ENCODE measurements around the gene HPN. TPM values are rescaled to one million over a fixed set of nuclear protein-coding genes. Genes with fewer than 3 reads are reported as not detected.

The HPN gene
- polyA plus RNA-seq, 3 donors: 0.05 TPM; not detected in 2

DNA sequence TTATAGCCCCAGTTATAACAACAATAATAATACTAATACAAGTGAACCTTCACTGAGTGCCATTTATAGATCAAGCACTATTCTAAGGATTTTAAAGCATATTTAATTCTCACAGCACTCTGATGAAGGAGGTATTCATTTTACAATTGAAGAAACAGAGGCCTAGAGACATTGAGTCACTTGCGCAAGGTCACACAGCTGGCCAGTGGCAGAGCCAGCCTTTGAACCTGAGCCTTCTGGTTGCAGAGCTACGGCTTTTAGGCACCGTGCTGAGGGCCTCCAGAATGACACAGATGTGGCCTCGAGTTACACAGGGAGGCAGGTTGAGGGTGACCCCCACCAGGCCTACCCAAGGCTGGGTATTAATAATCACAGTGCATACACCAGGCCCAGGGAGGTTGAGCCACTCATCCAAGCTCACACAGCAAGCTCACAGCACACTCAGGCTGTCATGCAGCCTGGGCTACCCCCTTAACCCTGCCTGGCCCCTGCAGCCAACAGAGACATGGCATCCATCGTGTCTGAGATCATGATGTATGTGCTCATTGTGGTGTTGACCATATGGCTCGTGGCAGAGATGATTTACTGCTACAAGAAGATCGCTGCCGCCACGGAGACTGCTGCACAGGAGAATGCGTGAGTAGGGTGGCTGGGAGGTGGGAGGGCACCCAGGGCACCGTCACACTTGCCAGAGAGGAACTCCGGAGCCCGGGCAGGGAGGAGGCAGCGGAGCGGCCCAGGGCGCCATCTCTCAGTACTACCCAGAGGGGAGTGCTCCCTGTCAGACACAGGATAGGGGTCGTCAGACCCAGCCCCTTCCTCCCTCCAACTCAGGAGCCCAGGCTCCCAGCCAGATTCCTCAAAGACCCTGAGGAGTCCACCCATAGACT is 2.7 kb upstream of the HPN start:
- Histone ChIP-seq H3K4me3 (replicated peaks in 1 of 3; ENCODE audit: low read depth in 2 of 3, low read length in 3 of 3) (peak overlapping the region in 1 of 3 experiments; percentile 75), H3K27me3 (ENCODE audit: control insufficient read depth in 2 of 2, insufficient read depth in 2 of 2, low read length in 2 of 2) (peaks cover 4 to 31% of the 10 kb centered on the region in 2 donors), H3K4me1 (ENCODE audit: control insufficient read depth in 1 of 2, insufficient read depth in 2 of 2, low read length in 2 of 2) (peaks cover 36 to 40% of the 10 kb centered on the region in 2 donors), H3K9me3 (replicated peaks in 1 of 2; ENCODE audit: control insufficient read depth in 1 of 2, insufficient read depth in 1 of 2, low read length in 2 of 2) (no peaks in the 10 kb centered on the region), H4K20me1 (ENCODE audit: insufficient read depth, low read length) (no peaks in the 10 kb centered on the region), H3K4me2 (replicated peaks; ENCODE audit: extremely low read depth, low read length, poor library complexity, severe bottlenecking) (peak overlapping the region; percentile 87), H3K27ac (ENCODE audit: low read depth in 1 of 2, low read length in 2 of 2) (no peak overlapping the region), H3K9ac (ENCODE audit: insufficient read depth, low read length, poor library complexity, severe bottlenecking) (no peak overlapping the region), H2AFZ (ENCODE audit: insufficient read depth, low read depth, low read length, poor library complexity, severe bottlenecking) (peak overlapping the region; percentile 70), H3K79me2 (ENCODE audit: insufficient read depth, low read length) (no peaks in the 10 kb centered on the region), H3K36me3 (replicated peaks in 1 of 2; ENCODE audit: control insufficient read depth in 1 of 2, insufficient read depth in 2 of 2, low read length in 2 of 2) (no peaks in the 10 kb centered on the region)
- peaks cover 0 to 2% (median 0%) of the 10 kb centered on the region in 7 donors for H3K9me3 Mint-ChIP-seq
- H3K36me3 Mint-ChIP-seq: peaks cover 0 to 7% of the 10 kb centered on the region in 2 donors
- H3K4me3 Mint-ChIP-seq: peak overlapping the region; percentile 52 to 76
- TF ChIP-seq, protein P1, sequence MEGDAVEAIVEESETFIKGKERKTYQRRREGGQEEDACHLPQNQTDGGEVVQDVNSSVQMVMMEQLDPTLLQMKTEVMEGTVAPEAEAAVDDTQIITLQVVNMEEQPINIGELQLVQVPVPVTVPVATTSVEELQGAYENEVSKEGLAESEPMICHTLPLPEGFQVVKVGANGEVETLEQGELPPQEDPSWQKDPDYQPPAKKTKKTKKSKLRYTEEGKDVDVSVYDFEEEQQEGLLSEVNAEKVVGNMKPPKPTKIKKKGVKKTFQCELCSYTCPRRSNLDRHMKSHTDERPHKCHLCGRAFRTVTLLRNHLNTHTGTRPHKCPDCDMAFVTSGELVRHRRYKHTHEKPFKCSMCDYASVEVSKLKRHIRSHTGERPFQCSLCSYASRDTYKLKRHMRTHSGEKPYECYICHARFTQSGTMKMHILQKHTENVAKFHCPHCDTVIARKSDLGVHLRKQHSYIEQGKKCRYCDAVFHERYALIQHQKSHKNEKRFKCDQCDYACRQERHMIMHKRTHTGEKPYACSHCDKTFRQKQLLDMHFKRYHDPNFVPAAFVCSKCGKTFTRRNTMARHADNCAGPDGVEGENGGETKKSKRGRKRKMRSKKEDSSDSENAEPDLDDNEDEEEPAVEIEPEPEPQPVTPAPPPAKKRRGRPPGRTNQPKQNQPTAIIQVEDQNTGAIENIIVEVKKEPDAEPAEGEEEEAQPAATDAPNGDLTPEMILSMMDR (IDR thresholded peaks at IDR 0.05): no peak
- peaks cover 25 to 50% (median 36%) of the 10 kb centered on the region in 3 donors for H3K27me3 Mint-ChIP-seq (ENCODE audit: low read depth in 3 of 3)
- H3K27ac Mint-ChIP-seq: no peak overlapping the region
- peaks cover 31% of the 10 kb centered on the region for H3K4me1 Mint-ChIP-seq
- DNase-seq: peak; percentile 35 to 47 (median 36)
- intact Hi-C loops (cut with micrococcal nuclease): no loop called here
- 18% methylated on average over 14 of the region's 17 CpGs for WGBS (ENCODE audit: insufficient coverage)

DNA sequence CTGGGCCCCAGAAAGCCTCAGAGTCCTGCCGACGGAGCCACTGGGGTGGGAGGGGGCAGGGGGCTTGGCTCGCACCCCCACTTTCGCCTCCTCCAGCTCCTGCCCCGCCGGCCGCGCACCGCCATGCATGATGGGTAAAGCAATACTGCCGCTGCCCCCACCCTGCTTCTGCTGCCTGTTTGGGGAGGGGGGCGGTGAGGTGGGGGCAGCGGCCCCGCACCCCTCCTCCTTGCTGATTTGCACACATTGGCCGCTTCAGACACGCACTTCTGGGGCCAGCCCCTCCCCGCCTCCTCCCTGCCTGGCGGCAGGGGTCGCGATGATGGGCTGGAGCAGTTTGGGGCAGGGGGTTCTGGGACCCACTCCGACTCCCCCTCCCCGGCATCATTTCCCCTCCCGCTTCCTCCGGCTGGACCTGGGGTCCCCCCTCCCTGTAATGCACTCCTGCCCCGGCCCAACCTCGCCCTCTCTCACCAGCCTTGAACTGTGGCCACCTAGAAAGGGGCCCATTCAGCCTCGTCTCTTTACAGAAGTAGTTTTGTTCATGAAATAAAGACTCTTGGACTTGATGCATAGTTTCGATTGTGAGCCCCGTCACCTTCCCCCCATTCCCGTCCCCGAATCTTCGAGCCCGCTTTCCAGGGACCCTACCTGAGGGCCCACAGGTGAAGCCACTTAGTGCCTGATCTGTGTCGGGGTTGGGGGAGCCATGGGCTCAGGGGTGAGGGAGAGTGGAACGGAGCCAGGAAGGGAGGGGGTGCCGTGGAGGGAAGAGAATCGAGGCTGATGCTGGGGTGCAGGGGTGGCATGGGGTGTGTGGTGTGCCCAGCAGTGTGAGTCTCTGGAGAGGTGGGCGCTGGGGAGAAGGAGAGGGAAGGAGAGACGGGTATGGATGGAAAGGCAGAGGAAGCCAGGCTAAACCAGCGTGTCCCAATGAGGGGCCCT is 1.4 kb upstream of the HPN start:
- TF ChIP-seq, protein P1 (IDR thresholded peaks at IDR 0.05): no peak
- H3K9ac ChIP-seq (ENCODE audit: insufficient read depth, low read length, poor library complexity, severe bottlenecking): peak overlapping the region; percentile 61
- no peaks in the 10 kb centered on the region for H3K36me3 ChIP-seq (replicated peaks in 1 of 2; ENCODE audit: control insufficient read depth in 1 of 2, insufficient read depth in 2 of 2, low read length in 2 of 2)
- peak overlapping the region; percentile 70 for H2AFZ ChIP-seq (ENCODE audit: insufficient read depth, low read depth, low read length, poor library complexity, severe bottlenecking)
- peaks cover 4 to 31% of the 10 kb centered on the region in 2 donors for H3K27me3 ChIP-seq (ENCODE audit: control insufficient read depth in 2 of 2, insufficient read depth in 2 of 2, low read length in 2 of 2)
- H3K27ac ChIP-seq (ENCODE audit: low read depth in 1 of 2, low read length in 2 of 2): no peak overlapping the region
- no peaks in the 10 kb centered on the region for H4K20me1 ChIP-seq (ENCODE audit: insufficient read depth, low read length)
- no peaks in the 10 kb centered on the region for H3K79me2 ChIP-seq (ENCODE audit: insufficient read depth, low read length)
- Mint-ChIP-seq H3K27me3 (ENCODE audit: low read depth in 3 of 3) (peaks cover 28 to 47% (median 34%) of the 10 kb centered on the region in 3 donors), H3K4me1 (peaks cover 33% of the 10 kb centered on the region), H3K9me3 (peaks cover 0 to 2% (median 0%) of the 10 kb centered on the region in 7 donors), H3K27ac (peak overlapping the region in 3 of 7 donors; percentile 18 to 32 (median 30)), H3K36me3 (peaks cover 0 to 7% of the 10 kb centered on the region in 2 donors), H3K4me3 (peak overlapping the region; percentile 80 to 90)
- intact Hi-C loops (cut with micrococcal nuclease): no loop called here
- peaks cover 36 to 40% of the 10 kb centered on the region in 2 donors for H3K4me1 ChIP-seq (ENCODE audit: control insufficient read depth in 1 of 2, insufficient read depth in 2 of 2, low read length in 2 of 2)
- peak in 1 of 3 donors; percentile 4 for DNase-seq
- WGBS (ENCODE audit: insufficient coverage): under 1% methylated on average over 18 of the region's 39 CpGs
- H3K4me3 ChIP-seq (replicated peaks in 1 of 3; ENCODE audit: low read depth in 2 of 3, low read length in 3 of 3): peak overlapping the region; percentile 1 to 75 (median 32)
- H3K9me3 ChIP-seq (replicated peaks in 1 of 2; ENCODE audit: control insufficient read depth in 1 of 2, insufficient read depth in 1 of 2, low read length in 2 of 2): no peaks in the 10 kb centered on the region
- peak overlapping the region; percentile 87 for H3K4me2 ChIP-seq (replicated peaks; ENCODE audit: extremely low read depth, low read length, poor library complexity, severe bottlenecking)
